HL-60 (cell line): ENCODE measurements around the gene DNAH1.
A peak's percentile ranks its signal among the peaks of the same experiment; 100 is the strongest.

ENCODE experiments used
- CTCF ChIP-seq: IDR thresholded peaks from one replicate; pipeline ENCODE4 v1.5.1; 2011; ENCODE audit warnings: low read length, control low read depth, inconsistent platforms; ENCODE audit not compliant: insufficient read depth
- POLR2AphosphoS5 ChIP-seq: IDR thresholded peaks from 2 replicates; pipeline ENCODE4 v1.6.1; 2012; ENCODE audit warnings: low read depth
- SPI1 ChIP-seq: IDR thresholded peaks from 2 replicates; pipeline ENCODE4 v1.6.1; 2012; ENCODE audit warnings: low read depth, mild to moderate bottlenecking, borderline replicate concordance
- TF ChIP-seq, protein P1 (sequence below): IDR thresholded peaks from 2 replicates; pipeline ENCODE4 v1.6.1; 2012; ENCODE audit warnings: low read depth; ENCODE audit not compliant: insufficient replicate concordance

DNA sequence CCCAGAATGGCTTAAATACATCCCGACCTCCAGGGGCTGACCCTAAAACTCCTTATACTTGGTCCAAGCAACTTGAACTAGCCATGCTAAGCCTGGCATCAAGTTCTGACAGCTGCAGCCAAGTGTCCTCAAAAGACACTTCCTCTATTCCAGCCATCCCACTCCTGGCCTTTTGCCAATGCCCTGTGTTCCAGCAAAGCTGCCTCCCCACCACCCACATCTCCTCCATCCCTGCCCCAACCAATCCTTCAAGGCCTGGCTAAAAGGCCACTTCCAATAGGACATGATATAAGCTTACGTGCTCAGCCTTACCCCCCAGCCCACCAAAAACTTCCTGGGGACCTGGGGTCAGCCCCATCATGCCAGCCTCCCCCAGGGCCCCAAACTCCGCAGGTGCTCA, 87.8 kb downstream of the DNAH1 start:
- TF ChIP-seq CTCF (no peak), POLR2AphosphoS5 (peak; percentile 43; the same call in 1 of the 2 replicates), SPI1 (peak; percentile 66)
- TF ChIP-seq, protein P1, sequence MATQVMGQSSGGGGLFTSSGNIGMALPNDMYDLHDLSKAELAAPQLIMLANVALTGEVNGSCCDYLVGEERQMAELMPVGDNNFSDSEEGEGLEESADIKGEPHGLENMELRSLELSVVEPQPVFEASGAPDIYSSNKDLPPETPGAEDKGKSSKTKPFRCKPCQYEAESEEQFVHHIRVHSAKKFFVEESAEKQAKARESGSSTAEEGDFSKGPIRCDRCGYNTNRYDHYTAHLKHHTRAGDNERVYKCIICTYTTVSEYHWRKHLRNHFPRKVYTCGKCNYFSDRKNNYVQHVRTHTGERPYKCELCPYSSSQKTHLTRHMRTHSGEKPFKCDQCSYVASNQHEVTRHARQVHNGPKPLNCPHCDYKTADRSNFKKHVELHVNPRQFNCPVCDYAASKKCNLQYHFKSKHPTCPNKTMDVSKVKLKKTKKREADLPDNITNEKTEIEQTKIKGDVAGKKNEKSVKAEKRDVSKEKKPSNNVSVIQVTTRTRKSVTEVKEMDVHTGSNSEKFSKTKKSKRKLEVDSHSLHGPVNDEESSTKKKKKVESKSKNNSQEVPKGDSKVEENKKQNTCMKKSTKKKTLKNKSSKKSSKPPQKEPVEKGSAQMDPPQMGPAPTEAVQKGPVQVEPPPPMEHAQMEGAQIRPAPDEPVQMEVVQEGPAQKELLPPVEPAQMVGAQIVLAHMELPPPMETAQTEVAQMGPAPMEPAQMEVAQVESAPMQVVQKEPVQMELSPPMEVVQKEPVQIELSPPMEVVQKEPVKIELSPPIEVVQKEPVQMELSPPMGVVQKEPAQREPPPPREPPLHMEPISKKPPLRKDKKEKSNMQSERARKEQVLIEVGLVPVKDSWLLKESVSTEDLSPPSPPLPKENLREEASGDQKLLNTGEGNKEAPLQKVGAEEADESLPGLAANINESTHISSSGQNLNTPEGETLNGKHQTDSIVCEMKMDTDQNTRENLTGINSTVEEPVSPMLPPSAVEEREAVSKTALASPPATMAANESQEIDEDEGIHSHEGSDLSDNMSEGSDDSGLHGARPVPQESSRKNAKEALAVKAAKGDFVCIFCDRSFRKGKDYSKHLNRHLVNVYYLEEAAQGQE, result no peak
